GM12865 (cell line): ENCODE data around the gene EFCAB8.

Source experiments
- DNase-seq: peaks from one replicate; pipeline ENCODE4 v3.0.0; 2010; ENCODE audit warnings: low read depth
- H3K4me3 ChIP-seq: 2 replicates; pipeline ENCODE4 v1.5.1; 2011; ENCODE audit warnings: mild to moderate bottlenecking, low read depth, low read length, control low read depth
- TF ChIP-seq, protein P1 (sequence below): IDR thresholded peaks from 2 replicates; pipeline ENCODE4 v1.5.1; 2011; ENCODE audit warnings: low read length, control low read depth, low read depth, inconsistent platforms; ENCODE audit not compliant: insufficient read depth; ENCODE audit errors: missing control alignments

EFCAB8 gene

DNA sequence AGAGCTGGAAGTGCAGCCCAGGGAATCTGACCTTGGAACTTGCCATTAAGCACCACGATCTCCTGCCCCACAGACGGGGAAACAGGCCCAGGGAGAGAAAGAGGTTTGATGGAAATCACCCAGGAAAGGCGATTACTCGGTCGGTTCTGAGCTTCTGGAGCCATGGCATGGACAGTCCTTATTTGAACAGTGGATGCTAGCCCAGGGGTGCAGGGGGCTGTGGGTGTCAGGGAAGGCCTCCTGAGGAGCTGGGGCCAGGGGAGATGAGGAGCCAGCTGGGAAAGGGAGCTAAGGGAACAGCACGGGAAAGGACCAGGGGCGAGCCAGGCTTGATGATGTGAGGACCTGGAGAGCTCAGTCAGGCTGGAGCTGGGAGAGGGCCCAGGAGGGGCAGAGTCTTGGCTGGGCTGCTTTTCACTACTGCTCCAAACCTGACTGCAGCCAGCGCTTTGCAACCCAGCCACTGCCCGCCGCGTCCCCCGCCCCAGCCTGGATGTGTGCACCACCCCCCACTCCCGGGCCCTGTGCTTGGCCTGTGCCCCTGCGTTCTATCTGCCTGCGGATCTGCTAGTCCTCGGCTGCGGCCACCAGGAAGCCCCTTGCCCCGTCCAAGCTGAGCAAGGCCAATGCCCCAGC is 127.7 kb downstream of the EFCAB8 start:
- TF ChIP-seq, protein P1, sequence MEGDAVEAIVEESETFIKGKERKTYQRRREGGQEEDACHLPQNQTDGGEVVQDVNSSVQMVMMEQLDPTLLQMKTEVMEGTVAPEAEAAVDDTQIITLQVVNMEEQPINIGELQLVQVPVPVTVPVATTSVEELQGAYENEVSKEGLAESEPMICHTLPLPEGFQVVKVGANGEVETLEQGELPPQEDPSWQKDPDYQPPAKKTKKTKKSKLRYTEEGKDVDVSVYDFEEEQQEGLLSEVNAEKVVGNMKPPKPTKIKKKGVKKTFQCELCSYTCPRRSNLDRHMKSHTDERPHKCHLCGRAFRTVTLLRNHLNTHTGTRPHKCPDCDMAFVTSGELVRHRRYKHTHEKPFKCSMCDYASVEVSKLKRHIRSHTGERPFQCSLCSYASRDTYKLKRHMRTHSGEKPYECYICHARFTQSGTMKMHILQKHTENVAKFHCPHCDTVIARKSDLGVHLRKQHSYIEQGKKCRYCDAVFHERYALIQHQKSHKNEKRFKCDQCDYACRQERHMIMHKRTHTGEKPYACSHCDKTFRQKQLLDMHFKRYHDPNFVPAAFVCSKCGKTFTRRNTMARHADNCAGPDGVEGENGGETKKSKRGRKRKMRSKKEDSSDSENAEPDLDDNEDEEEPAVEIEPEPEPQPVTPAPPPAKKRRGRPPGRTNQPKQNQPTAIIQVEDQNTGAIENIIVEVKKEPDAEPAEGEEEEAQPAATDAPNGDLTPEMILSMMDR = no peak
- H3K4me3 ChIP-seq = no peak overlapping the region
- no peak for DNase-seq

DNA sequence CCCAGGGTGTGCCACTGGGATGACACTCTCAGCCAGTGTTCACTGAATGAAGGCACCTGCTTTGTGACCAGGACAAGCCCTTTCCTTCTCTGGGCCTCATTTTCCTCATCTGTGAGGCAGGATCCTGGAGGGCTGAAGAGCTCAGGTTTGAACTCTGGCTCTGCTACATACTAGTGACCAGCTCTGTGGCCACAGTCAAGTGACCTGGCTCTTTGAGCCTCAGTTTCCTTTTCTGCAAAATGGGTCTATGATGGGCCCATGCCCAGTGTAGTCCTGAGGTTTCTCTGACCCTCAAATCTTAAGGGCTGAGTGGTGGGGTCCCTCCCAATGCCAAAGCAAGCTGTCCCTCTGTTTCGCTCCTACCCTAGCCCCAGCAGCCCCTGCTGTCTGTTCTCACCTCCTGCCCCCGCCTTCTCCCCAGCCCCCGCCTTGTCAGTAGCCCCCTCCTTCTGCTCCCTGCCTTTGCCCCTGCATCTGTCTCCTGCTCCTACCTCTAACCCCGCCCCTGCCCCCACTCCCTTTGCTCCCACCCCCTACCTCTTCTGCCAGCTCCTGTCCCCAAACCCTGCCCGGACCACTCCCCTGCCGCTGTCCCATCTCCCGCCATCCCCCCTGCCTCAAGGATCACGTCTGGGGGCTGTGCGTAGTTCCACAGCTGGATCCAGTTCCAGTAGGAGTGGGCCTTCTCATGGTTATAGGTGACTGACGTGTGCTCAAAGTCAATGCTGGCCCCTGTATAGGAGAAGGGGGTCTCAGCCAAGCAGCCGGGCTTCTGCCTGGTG is 128.5 kb downstream of the EFCAB8 start:
- no peak for DNase-seq
- H3K4me3 ChIP-seq = no peak overlapping the region
- TF ChIP-seq, protein P1 = no peak

DNA sequence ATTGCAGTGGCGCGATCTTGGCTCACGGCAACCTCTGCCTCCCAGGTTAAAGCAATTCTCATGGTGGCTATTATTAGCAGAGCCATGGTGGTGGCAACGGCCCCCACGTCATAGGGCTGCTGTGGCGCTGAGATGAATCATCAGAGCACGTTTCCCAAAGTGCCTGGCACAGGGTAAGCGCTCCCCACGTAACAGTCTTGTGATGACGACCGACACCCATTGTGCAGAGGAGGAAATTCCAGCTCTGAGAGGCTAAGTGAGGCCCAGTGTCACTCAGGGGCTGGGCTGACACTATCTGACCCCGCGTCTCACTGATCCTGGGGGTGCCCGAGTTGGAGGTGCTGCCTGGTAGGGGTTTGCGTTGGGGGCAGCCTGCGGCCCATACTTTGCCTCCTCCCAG is 129.3 kb downstream of the EFCAB8 start:
- no peak for DNase-seq
- TF ChIP-seq, protein P1 = no peak
- no peak overlapping the region for H3K4me3 ChIP-seq

DNA sequence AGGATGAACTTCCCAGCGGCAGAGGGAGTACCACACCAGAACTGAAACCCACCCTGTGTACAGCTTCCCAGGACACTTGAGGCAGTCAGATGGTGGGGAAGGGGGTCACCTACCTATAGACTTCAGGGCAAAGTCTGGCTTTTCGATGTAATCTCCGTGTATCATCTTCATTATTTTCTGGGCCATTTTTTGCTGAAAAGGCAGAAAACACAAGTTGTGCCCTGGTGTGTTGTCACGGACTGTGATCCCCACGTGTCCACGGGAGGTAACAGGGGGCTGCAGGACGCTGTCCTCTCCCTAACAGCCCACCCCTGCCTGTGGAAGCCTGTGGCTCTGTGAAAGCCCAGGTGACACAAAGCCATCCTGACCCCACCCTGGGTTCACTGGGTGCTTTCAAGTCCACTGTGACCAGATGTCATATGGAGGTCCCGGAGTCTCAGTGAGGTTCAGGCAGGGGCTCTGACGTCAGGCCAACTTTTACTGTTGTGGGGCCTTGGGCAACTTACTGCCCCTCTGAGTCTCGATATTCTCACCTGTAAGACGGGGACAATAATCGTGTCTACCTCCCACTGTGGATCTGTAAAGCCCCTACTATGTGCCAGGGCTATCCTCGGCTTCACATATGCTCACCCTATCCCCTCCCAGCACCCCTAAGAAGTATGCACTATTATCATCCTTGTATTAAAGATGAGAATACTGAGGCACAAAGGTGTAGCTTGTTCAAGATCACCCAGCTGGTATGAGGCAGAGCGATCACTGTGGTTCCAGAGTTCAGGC is 131.0 kb downstream of the EFCAB8 start:
- no peak for DNase-seq

DNA sequence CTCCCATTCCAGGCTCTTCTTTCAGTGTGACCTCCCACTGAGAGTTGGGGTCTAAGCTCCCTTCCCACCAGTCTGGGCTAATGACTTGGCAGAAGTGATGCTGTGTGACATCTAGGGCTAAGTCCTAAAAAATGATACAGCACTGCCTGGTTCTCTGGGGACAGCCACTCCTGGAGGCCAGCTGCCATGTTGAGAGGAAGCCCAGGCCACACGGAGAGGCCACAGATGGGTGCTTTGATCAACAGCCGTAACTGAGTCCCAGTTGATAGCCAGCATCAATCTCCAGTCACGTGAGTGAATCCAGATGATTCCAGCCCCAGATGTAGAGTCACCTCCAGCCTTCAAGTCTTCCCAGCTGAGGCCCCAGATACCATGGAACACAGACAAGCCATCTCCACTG is 131.7 kb downstream of the EFCAB8 start:
- H3K4me3 ChIP-seq = no peak overlapping the region
- DNase-seq = no peak
- TF ChIP-seq, protein P1 = no peak

More for the DNA sequence above, 131.0 kb downstream of the EFCAB8 start:
- no peak overlapping the region for H3K4me3 ChIP-seq
- TF ChIP-seq, protein P1 = no peak

DNA sequence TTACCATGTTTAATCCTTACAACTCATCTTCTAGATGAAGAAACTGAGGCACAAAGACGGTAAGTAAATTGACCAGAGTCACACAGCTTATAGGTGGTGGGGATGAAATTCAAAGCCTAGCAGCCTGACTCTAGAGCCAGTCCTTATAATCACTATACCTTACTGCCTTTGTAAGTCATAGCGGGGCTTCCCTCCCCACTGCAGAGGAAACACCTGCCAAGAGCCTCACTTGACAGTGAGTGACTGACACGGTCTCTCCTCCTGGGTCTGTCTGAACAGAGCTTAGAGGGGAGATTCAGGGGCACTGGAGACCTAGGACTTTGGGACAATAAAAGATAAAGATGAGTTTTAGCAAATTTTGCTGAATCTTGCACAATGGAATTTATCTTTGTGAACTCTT is 132.7 kb downstream of the EFCAB8 start:
- H3K4me3 ChIP-seq = no peak overlapping the region
- TF ChIP-seq, protein P1 = no peak
- DNase-seq = no peak
